ENCODE results near the gene PGAM1. TPM values are rescaled to one million over a fixed set of nuclear protein-coding genes. Genes with fewer than 3 reads are reported as not detected.
"Not testable (repeated sequence)": the region's sequence is repeated elsewhere in the genome, so short reads cannot be mapped to it uniquely, and the experiment has no call there.

The PGAM1 gene
- total RNA-seq, 1 donor from 2014 or later = 263 TPM

DNA sequence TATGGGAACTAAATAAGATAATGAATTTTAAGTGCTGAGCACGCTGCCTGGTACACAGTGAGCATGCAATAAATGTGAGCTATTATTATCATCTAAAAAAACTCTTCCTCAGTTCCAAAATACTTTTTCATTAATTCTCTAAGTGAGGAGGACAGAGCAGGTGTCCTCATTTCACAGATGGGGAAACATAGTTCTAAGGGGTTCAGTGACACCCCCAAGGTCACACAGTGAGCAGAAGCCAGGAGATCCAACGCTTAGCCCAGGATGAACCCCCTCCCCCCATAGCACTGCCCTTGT, 18.1 kb upstream of the PGAM1 start:
- no peak for DNase-seq (ENCODE audit: low read depth in 2 of 2)

GRCh38 chr10:97408496-97408992, 17.4 kb upstream of the PGAM1 start:
- DNase-seq (ENCODE audit: low read depth in 2 of 2) = no peak

DNA sequence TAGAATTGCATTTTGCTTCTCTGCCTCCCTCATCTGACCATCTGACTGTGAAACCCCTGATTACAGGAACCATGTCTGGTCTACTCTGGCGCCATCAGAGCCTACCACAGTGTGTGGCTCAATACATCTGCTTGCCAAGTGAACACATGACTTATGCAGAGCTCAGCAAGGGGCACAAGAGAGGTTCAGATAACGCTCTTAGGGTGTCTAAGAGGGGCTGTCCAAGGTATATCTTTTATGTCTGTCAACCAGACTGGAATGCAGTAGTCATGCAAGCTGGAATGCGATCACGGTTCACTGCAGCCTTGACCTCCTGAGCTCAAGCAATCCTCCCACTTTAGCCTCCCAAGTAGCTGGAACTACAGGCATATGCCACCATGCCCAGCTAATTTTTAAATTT, 14.6 kb upstream of the PGAM1 start:
- DNase-seq (ENCODE audit: low read depth in 2 of 2) = no peak

GRCh38 chr10:97412891-97413304, 13.1 kb upstream of the PGAM1 start:
- DNase-seq (ENCODE audit: low read depth in 2 of 2) = peak in 1 of 2 donors; percentile 32

DNA sequence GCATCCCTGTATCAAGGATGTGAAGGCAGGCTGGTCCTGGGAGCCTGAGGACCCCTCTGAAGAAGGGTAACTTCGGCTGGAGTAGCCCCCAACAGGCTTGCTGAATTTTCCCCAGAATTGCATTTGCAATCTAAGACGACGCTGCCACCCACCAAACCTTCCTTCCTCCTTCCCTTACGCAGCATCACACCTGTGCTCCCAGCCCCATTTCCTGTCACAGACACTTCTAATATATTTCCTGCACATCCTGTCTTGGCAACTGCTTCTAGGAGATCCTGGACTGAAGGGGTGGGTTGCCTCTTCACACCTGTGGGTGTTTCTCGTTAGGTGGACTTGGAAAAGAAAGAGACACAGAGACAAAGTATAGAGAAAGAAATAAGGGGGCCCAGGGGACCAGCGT, 9.4 kb upstream of the PGAM1 start:
- DNase-seq (ENCODE audit: low read depth in 2 of 2) = no peak

- not testable (repeated sequence) for DNase-seq (ENCODE audit: low read depth in 2 of 2)
Observed at GRCh38 chr10:97423757-97424098, 2.3 kb upstream of the PGAM1 start.

GRCh38 chr10:97426776-97427570, 982 bp downstream of the PGAM1 start:
- DNase-seq (ENCODE audit: low read depth in 2 of 2) = peak in 1 of 2 donors; percentile 35

GRCh38 chr10:97427571-97428179, 1.7 kb downstream of the PGAM1 start:
- DNase-seq (ENCODE audit: low read depth in 2 of 2) = peak in 1 of 2 donors; percentile 50

DNA sequence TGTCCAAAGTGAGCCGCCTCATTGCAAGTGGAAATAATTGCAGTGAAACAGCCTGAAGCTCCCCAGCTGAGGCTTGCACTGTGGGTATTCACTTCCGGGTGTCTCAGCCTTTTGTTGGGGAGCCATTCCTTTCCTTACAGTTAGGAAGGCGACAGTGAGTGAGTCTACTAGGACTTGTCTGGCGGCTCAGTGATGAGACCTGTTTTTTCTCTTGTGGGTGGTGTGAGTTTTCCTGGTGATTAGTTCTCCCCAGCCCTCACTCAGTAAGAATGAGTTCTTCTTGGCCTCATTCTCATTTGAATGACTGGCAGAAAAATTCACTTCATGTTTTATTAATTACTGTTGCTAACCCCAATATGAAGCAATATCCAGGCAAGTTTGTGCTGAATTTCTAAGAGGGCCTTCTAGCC, 2.6 kb downstream of the PGAM1 start:
- DNase-seq (ENCODE audit: low read depth in 2 of 2) = no peak

- no peak for DNase-seq (ENCODE audit: low read depth in 2 of 2)
Observed at GRCh38 chr10:97434055-97434454, 8.1 kb downstream of the PGAM1 start.

- no peak for DNase-seq (ENCODE audit: low read depth in 2 of 2)
Observed at GRCh38 chr10:97434557-97434956, 8.6 kb downstream of the PGAM1 start.

DNA sequence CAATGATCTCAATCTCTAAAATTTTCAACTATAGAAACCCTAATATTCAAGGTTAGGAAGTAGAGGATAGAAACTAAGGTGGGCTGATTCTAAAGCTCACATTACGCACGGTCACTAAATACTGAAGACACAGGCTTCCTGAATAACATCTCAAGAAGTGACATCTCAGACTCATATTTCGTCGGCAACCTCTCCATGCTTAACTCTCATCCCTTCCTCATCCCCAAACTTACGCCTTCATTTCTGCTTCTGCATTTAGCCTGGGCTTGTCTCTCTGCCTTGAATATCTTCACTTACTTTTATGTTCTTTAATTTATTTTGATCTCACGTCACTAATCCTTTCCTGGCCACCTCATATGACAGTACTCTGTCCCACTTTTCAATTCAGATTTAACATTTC, 9.2 kb downstream of the PGAM1 start:
- no peak for DNase-seq (ENCODE audit: low read depth in 2 of 2)

DNA sequence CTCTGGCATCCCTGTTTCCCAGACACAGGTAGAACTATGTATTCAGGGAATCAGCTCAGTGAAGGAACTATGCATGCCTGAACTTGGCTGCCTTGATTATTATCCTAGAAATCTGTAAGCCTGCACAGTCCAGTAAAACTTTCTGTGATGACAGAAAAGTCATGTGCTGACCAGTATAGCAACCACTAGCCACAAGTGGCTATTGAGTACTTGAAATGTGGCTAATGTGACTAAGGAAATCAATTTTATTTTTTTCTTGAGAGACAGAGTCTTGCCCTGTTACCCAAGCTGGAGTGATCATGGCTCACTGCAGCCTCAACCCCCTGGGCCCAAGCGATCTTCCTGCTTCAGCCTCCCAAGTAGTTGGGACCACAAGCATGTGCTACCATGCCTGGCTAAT, 16.3 kb downstream of the PGAM1 start:
- no peak for DNase-seq (ENCODE audit: low read depth in 2 of 2)

- no peak for DNase-seq (ENCODE audit: low read depth in 2 of 2)
Observed at GRCh38 chr10:97444212-97444611, 18.2 kb downstream of the PGAM1 start.

DNA sequence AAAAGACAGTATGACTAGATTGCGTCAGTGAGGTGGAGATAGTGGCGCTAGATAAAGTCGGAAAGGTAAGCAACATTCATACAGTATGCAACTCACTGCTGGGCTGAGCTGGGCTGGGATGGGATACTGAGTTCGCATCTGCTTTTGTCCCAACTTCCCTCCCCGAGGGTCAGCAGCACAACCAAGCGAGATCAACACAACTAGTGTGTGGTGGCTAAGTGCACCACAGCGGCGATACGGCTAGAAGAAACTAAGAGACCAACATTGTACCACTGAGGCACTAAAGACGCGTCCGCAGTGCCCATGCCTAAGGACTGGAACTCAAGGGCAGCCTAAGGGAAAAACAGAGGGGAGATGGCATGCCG, 19.3 kb downstream of the PGAM1 start:
- no peak for DNase-seq (ENCODE audit: low read depth in 2 of 2)

GRCh38 chr10:97445722-97446639, 20.0 kb downstream of the PGAM1 start, which contains the start of the genes EXOSC1 and ZDHHC16:
EXOSC1 (minus strand) TSS chr10:97446006; CDS start chr10:97445985, 21 bp downstream.
ZDHHC16 (plus strand) TSS chr10:97446175; CDS start chr10:97451676, 5,501 bp downstream.
- peak; percentile 91 to 97 for DNase-seq (ENCODE audit: low read depth in 2 of 2)

DNA sequence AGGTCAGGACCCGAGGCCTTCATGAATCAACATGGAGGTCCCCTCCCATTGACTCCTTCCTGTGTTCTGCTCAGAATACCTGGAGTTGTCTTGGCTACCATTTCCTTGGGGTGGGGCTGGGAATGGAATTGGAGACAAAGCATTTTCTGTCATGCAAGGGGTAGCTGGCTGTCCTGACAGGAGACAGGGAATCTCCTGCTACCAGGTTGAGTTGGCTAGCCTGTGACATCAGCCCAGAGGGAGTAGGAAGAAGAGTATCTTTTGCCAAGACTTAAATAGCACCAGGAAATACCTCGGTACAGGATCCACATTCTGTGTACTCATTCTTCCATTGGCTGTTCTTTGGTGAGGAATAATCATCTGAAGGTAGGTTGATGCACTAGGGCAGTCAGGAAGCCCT, 24.8 kb downstream of the PGAM1 start:
- DNase-seq (ENCODE audit: low read depth in 2 of 2) = peak in 1 of 2 donors; percentile 42

- DNase-seq (ENCODE audit: low read depth in 2 of 2) = no peak
Observed at GRCh38 chr10:97451605-97452004, 25.6 kb downstream of the PGAM1 start.

- no peak for DNase-seq (ENCODE audit: low read depth in 2 of 2)
Observed at GRCh38 chr10:97452352-97452751, 26.4 kb downstream of the PGAM1 start.

GRCh38 chr10:97454330-97455036, 28.5 kb downstream of the PGAM1 start:
- DNase-seq (ENCODE audit: low read depth in 2 of 2) = peak in 1 of 2 donors; percentile 48

DNA sequence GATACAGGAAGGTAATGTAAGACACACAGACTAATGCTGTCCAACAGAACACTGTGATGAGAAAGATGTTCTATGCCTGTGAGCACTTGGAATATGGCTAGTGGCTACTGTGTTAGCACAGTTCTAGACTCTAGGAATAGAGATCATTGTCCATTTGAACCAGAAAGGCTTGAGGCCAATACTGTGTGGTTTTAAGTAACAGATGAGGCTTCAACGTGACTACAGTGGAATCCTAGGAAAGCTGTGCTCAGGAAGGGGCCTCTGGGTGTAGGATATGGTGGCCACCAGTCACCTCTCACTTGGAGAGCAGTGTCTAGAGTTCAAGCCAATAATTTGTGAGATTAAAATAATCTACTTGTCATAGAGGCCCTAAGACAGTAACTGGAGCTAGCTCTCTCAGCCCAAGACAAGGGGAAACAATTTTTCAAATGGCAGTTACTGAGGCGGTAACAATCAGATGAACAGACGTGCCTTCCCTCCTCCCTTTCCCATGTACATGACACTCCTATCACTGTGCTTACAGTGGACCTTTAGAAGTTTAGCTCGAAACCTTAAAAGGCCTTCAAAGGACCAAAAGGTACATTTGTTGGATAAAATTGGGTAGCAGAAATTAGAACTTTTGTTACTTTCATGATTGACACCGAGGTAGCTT, 30.2 kb downstream of the PGAM1 start:
- DNase-seq (ENCODE audit: low read depth in 2 of 2) = no peak
